T47D (cell line): ENCODE results near the gene GMDS.

Experiments used
- DNase-seq, 2 experiments: peaks; one replicate each; pipeline versions ENCODE4 v3.0.0 to v3.0.0-alpha.2; 2011 to 2012; ENCODE audit warnings: low read depth in 1 of 2, low spot score in 1 of 2
- JUND ChIP-seq: IDR thresholded peaks from 2 replicates; pipeline ENCODE4 v1.6.1; 2012; ENCODE audit warnings: low read depth
- in situ Hi-C: cut with HindIII; loops from 2 replicates; pipeline ENCODE4 v1.10.0; 2016; ENCODE audit warnings: low sequenced_read_pairs, low pct_unique_long_range_greater_than_20kb

Gene GMDS

GRCh38 chr6:1609041-1609647, 636.3 kb downstream of the GMDS start:
- no peak for TF ChIP-seq JUND
- peak in 1 of 2 experiments; percentile 35 for DNase-seq

GRCh38 chr6:1608222-1609040, 637.0 kb downstream of the GMDS start:
- peak in 1 of 2 experiments; percentile 24 for DNase-seq
- TF ChIP-seq JUND: no peak
- in situ Hi-C loops: no loop called here

More at GRCh38 chr6:1609041-1609647, 636.3 kb downstream of the GMDS start:
- in situ Hi-C loops: no loop called here

GRCh38 chr6:1607516-1608221, 637.7 kb downstream of the GMDS start:
- DNase-seq: peak in 1 of 2 experiments; percentile 60
- TF ChIP-seq JUND: no peak
- in situ Hi-C loops: no loop called here

GRCh38 chr6:1606780-1607515, 638.5 kb downstream of the GMDS start:
- in situ Hi-C loops: no loop called here
- no peak for TF ChIP-seq JUND
- peak in 1 of 2 experiments; percentile 47 for DNase-seq

- no peak for TF ChIP-seq JUND
- no peak for DNase-seq
- in situ Hi-C loops: no loop called here
Observed at GRCh38 chr6:1605893-1606779, 639.3 kb downstream of the GMDS start.

GRCh38 chr6:1605004-1605892, 640.2 kb downstream of the GMDS start:
- no peak for DNase-seq
- in situ Hi-C loops: no loop called here
- no peak for TF ChIP-seq JUND

GRCh38 chr6:1604158-1605003, 641.0 kb downstream of the GMDS start:
- in situ Hi-C loops: no loop called here
- DNase-seq: peak; percentile 68 to 85
- TF ChIP-seq JUND: no peak

GRCh38 chr6:1603708-1604107, 641.7 kb downstream of the GMDS start:
- no peak for TF ChIP-seq JUND
- in situ Hi-C loops: no loop called here
- DNase-seq: no peak

- TF ChIP-seq JUND: no peak
- no peak for DNase-seq
- in situ Hi-C loops: no loop called here
Observed at GRCh38 chr6:1602049-1602713, 643.2 kb downstream of the GMDS start.
